Measurements from ENCODE around the gene PRKAR1B. TPM values are rescaled to one million over a fixed set of nuclear protein-coding genes. Genes with fewer than 3 reads are reported as not detected.
A peak's percentile ranks its signal among the peaks of the same experiment; 100 is the strongest.

Gene PRKAR1B
- total RNA-seq, 4 donors from 2014 or later = 7.3 to 15.6 (median 12.3) TPM

DNA sequence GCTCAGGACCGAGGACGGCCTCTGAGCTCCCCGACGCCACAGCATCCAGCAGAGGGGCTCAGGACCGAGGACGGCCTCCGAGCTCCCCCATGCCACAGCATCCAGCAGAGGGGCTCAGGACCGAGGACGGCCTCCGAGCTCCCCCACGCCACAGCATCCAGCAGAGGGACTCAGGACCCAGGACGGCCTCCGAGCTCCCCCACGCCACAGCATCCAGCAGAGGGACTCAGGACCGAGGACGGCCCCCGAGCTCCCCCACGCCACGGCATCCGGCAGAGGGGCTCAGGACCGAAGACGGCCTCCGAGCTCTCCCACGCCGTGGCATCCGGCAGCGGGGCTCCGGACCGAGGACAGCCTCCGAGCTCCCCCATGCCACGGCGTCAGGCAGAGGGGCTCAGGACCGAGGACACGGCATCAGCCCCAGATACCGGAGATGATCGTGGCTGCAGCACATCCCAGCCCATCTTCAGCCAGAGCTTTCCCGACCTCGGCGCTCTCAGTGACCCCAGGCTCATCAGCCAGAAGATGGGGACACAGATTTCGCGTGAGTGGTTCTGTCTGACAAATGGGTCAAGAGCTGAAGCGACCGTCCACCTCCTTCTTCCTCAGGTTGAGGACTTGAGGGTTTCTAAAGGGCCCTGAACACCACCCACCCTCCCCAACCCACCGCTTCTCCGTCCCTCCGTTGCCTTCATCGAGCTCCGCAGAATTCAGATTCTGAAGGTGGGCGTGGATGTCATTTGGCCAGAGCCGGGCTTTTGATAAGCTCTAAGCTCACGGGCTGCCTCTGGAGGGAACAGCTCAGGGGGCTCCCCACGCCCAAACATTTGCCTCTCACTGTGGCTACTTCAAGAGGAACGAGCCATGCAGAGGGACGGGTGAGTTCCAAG is 56.3 kb downstream of the PRKAR1B start:
- no peaks in the 10 kb centered on the region for H3K9me3 ChIP-seq
- no peaks in the 10 kb centered on the region for H3K4me1 ChIP-seq
- WGBS, 2 donors = 95 to 97% methylated on average over 29 to 35 of the region's 54 CpGs
- no peak overlapping the region for H3K4me3 ChIP-seq (replicated peaks in 1 of 3)
- no peak for TF ChIP-seq POLR2A (IDR thresholded peaks at IDR 0.05)
- TF ChIP-seq, protein P1, sequence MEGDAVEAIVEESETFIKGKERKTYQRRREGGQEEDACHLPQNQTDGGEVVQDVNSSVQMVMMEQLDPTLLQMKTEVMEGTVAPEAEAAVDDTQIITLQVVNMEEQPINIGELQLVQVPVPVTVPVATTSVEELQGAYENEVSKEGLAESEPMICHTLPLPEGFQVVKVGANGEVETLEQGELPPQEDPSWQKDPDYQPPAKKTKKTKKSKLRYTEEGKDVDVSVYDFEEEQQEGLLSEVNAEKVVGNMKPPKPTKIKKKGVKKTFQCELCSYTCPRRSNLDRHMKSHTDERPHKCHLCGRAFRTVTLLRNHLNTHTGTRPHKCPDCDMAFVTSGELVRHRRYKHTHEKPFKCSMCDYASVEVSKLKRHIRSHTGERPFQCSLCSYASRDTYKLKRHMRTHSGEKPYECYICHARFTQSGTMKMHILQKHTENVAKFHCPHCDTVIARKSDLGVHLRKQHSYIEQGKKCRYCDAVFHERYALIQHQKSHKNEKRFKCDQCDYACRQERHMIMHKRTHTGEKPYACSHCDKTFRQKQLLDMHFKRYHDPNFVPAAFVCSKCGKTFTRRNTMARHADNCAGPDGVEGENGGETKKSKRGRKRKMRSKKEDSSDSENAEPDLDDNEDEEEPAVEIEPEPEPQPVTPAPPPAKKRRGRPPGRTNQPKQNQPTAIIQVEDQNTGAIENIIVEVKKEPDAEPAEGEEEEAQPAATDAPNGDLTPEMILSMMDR (IDR thresholded peaks at IDR 0.05) = no peak
- H3K27ac ChIP-seq = no peak overlapping the region
- no peak for DNase-seq
- intact Hi-C loops (cut with DNase I) = no loop called here
- no peaks in the 10 kb centered on the region for H3K36me3 ChIP-seq
- H3K27me3 ChIP-seq = no peaks in the 10 kb centered on the region

DNA sequence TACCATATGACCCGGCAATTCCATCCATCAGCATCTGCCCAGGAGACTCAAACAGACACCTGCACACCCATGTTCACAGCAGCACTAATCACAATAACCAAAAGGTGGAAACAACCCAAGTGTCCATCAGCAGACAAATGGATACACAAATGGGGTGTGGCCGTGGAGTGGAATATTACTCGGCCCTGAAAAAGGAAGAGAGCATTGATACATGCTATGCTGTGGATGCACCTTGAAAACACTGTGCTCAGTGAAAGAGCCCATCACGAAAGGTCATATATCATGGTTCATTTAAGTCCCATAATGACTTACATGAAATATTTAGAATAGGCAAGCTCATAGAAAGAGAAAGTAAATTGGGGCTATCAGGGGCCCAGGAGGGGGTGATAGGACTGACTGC is 58.1 kb downstream of the PRKAR1B start:
- Histone ChIP-seq H3K4me1 (no peaks in the 10 kb centered on the region), H3K27me3 (no peaks in the 10 kb centered on the region), H3K4me3 (replicated peaks in 1 of 3) (no peak overlapping the region), H3K9me3 (no peaks in the 10 kb centered on the region), H3K36me3 (no peaks in the 10 kb centered on the region), H3K27ac (no peak overlapping the region)
- intact Hi-C loops (cut with DNase I) = no loop called here
- no peak for DNase-seq
- no peak for TF ChIP-seq POLR2A (IDR thresholded peaks at IDR 0.05)
- TF ChIP-seq, protein P1 (IDR thresholded peaks at IDR 0.05) = no peak
- 93 to 96% methylated on average over 4 of the region's 4 CpGs for WGBS, 2 donors

DNA sequence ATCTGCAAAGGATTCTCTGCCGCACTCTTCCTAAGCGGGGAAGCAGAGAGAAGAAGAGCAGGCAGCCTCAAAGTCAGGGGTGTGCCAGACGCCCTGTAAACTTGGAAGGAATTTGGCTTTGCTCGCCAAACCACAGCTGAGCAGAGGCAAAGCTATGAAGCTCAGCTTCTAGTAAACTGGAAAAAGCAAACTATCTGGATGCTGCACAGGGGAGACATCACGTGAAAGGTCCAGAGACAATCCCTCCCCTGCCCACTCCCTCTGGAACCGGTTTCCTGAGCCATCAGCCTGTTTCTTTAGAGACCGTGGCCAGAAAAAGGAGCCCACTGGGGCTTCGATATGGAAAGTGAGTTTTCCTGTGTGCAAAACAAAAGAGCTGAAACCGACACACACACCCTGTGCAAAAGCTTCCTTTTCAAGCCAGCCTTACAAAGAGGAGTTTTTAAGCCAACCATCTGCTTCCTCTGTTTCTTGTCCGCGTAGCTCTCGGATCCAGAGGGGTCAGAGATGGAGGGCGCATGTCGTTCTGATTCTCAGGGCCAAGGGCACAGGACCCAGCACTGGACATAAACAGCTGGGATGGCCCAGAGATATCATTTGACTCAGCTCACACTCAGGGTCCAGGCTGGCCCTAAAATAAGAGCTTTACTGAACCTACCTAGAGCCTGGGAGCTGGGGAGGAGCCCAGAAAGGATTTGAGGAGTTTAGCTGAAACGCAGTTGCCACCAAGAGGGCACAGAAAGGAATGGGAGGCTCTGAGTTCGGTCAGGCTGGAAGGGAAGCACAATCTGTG is 58.7 kb downstream of the PRKAR1B start:
- DNase-seq = peak; percentile 7 to 20
- no peaks in the 10 kb centered on the region for H3K4me1 ChIP-seq
- no peak for TF ChIP-seq POLR2A (IDR thresholded peaks at IDR 0.05)
- TF ChIP-seq, protein P1 (IDR thresholded peaks at IDR 0.05) = no peak
- H3K27me3 ChIP-seq = no peaks in the 10 kb centered on the region
- peak overlapping the region in 1 of 3 donors; percentile 3 for H3K27ac ChIP-seq
- 64 to 72% methylated on average over 16 of the region's 16 CpGs for WGBS, 2 donors
- intact Hi-C loops (cut with DNase I) = no loop called here
- no peaks in the 10 kb centered on the region for H3K9me3 ChIP-seq
- H3K36me3 ChIP-seq = no peaks in the 10 kb centered on the region
- no peak overlapping the region for H3K4me3 ChIP-seq (replicated peaks in 1 of 3)

DNA sequence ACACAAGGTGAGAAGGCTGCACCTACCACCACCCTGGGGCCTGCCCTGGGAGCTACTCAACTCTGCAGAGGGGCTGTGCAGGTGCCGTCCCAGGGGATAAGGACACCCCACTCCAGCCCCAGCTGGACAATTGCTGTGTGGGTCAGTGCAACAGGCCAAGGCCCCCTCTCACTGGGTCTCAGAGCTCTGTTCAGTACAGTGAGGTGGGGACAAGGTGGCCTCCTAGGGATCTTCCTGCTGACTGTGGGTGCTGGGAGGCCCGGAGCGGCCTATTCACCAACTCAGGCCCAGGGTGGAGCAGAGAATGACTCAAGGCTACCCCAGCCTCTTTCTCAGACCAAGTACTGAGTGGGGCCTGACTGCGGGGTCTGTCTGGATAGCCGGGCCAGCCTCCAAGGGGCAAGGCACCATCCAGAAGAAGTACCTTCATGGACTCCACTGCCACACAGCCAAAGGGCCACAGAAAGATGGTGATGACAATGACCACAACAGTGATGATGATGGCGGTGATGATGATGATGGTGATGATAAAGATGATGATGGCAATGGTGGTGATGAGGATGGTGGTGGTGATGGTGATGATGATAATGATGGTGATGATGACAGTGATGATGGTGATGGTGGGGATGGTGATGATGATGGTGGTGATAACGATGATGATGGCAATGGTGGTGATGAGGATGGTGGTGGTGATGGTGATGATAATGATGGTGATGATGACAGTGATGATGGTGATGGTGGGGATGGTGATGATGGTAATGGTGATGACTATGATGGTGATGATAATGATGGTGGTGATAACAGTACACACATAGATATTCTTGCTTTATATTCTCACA is 60.4 kb downstream of the PRKAR1B start:
- Histone ChIP-seq H3K27ac (no peak overlapping the region), H3K4me3 (replicated peaks in 1 of 3) (no peak overlapping the region), H3K4me1 (no peaks in the 10 kb centered on the region), H3K36me3 (no peaks in the 10 kb centered on the region), H3K27me3 (no peaks in the 10 kb centered on the region), H3K9me3 (no peaks in the 10 kb centered on the region)
- no peak for TF ChIP-seq POLR2A (IDR thresholded peaks at IDR 0.05)
- TF ChIP-seq, protein P1 (IDR thresholded peaks at IDR 0.05) = no peak
- no peak for DNase-seq
- intact Hi-C loops (cut with DNase I) = no loop called here
- WGBS, 2 donors = 94 to 98% methylated on average over 6 to 7 of the region's 7 CpGs

Measured in thyroid gland (tissue), 4 donors.